A549 (cell line): Measurements from ENCODE around the gene PRKAG2. TPM values are rescaled to one million over a fixed set of nuclear protein-coding genes. Genes with fewer than 3 reads are reported as not detected.

Experiments
- ATAC-seq, 2 experiments: fragments of 200-7000 bp in 1 of 2; fragments of >200 bp in 1 of 2; cut with Nextera tagmentation in 1 of 2; cut with Tn5 transposase in 1 of 2; 3 replicates each; pipeline versions ENCODE4 v1.8.0 to v1.9.1; 2018 to 2020; ENCODE audit warnings: mild to moderate bottlenecking in 1 of 2, moderate library complexity in 1 of 2
- CTCF ChIA-PET: fragments of 300-600 bp; sonication (Branson Sonifier 250); formaldehyde crosslinking; extraction: SDS; loops from one replicate; lab custom pipeline; 2021; ENCODE audit warnings: antibody characterized with exemption, inconsistent platforms; lab: Yijun Ruan, JAX
- POLR2A ChIA-PET: fragments of 350-600 bp; formaldehyde crosslinking; extraction: SDS; loops from one replicate; lab custom pipeline; 2021; ENCODE audit warnings: antibody characterized with exemption, inconsistent platforms; lab: Yijun Ruan, JAX
- DNase-seq, 2 experiments: peaks; one replicate each; pipeline versions ENCODE4 v3.0.0 to v3.0.0-alpha.2; 2011 to 2016; ENCODE audit warnings: low read depth in 1 of 2, low spot score in 1 of 2
- FAIRE-seq: peaks from 2 replicates; lab custom pipeline; 2011; peaks lifted over from hg19 to GRCh38; lab: Jason Lieb, UNC
- H3K27ac ChIP-seq, 2 experiments: fragments of >200 bp; sonication (Bioruptor Twin); formaldehyde crosslinking; 3 replicates each; pipeline ENCODE4 v1.5.1; 2016 to 2017
- H3K4me1 ChIP-seq: fragments of >200 bp; sonication (Bioruptor Twin); formaldehyde crosslinking; 3 replicates; pipeline ENCODE4 v1.6.1; 2016
- H3K4me2 ChIP-seq: fragments of >200 bp; sonication (Bioruptor Twin); formaldehyde crosslinking; 3 replicates; pipeline ENCODE4 v1.6.1; 2016
- H3K4me3 ChIP-seq: fragments of >200 bp; sonication (Bioruptor Twin); formaldehyde crosslinking; 3 replicates; pipeline ENCODE4 v1.5.1; 2016
- H3K9me3 ChIP-seq: fragments of >200 bp; sonication (Bioruptor Twin); formaldehyde crosslinking; 3 replicates; pipeline ENCODE4 v1.6.1; 2016
- CEBPB ChIP-seq, 2 experiments: fragments of >200 bp in 1 of 2; sonication (Bioruptor Twin) in 1 of 2; formaldehyde crosslinking in 1 of 2; IDR thresholded peaks; 2 replicates each; pipeline ENCODE4 v1.6.1; 2012 to 2016
- CHD2 ChIP-seq: fragments of 150-350 bp; IDR thresholded peaks from 2 replicates; pipeline ENCODE4 v1.6.1; 2014; ENCODE audit warnings: low read length; ENCODE audit not compliant: partially characterized antibody
- CHD4 ChIP-seq: fragments of 200-600 bp; sonication (generic); IDR thresholded peaks from 2 replicates; pipeline ENCODE4 v1.6.1; 2016; ENCODE audit warnings: antibody characterized with exemption, mild to moderate bottlenecking, borderline replicate concordance
- EHF ChIP-seq: fragments of 250-450 bp; sonication (Bioruptor Pico); IDR thresholded peaks from 2 replicates; pipeline ENCODE4 v1.5.0; 2020; ENCODE audit warnings: mild to moderate bottlenecking
- EHMT2 ChIP-seq: fragments of 200-600 bp; sonication (generic); IDR thresholded peaks from 2 replicates; pipeline ENCODE4 v1.6.1; 2016; ENCODE audit warnings: antibody characterized with exemption, low read depth, mild to moderate bottlenecking, moderate library complexity
- FOSL2 ChIP-seq, 2 experiments: fragments of 450-650 bp in 1 of 2; fragments of >200 bp in 1 of 2; sonication (Bioruptor Twin) in 1 of 2; formaldehyde crosslinking; IDR thresholded peaks; 2 replicates each; pipeline versions ENCODE4 v1.5.0 to v1.6.1; 2016 to 2020; ENCODE audit warnings: mild to moderate bottlenecking in 1 of 2, moderate library complexity in 1 of 2
- GATA3 ChIP-seq: IDR thresholded peaks from 2 replicates; pipeline ENCODE4 v1.6.1; 2012; ENCODE audit warnings: borderline replicate concordance
- HOXA7 ChIP-seq: fragments of 250-450 bp; sonication (Bioruptor Pico); IDR thresholded peaks from 2 replicates; pipeline ENCODE4 v1.5.0; 2020; ENCODE audit warnings: mild to moderate bottlenecking, moderate library complexity
- HOXB13 ChIP-seq: fragments of 250-450 bp; sonication (Bioruptor Pico); IDR thresholded peaks from 2 replicates; pipeline ENCODE4 v1.5.0; 2020; ENCODE audit warnings: low read depth, mild to moderate bottlenecking, moderate library complexity
- KDM1A ChIP-seq: fragments of 200-600 bp; sonication (generic); IDR thresholded peaks from 2 replicates; pipeline ENCODE4 v1.6.1; 2016; ENCODE audit warnings: low read depth, mild to moderate bottlenecking
- MAZ ChIP-seq: fragments of 150-350 bp; IDR thresholded peaks from 2 replicates; pipeline ENCODE4 v1.6.1; 2014; ENCODE audit warnings: antibody characterized with exemption, low read depth, low read length, borderline replicate concordance
- NPAS2 ChIP-seq: fragments of 250-450 bp; sonication (Bioruptor Pico); IDR thresholded peaks from 2 replicates; pipeline ENCODE4 v1.8.0; 2022; ENCODE audit warnings: mild to moderate bottlenecking, moderate library complexity, borderline replicate concordance
- PHF8 ChIP-seq: fragments of 200-600 bp; sonication (generic); IDR thresholded peaks from 2 replicates; pipeline ENCODE4 v1.6.1; 2016; ENCODE audit warnings: low read depth, mild to moderate bottlenecking, antibody characterized with exemption, moderate library complexity, borderline replicate concordance
- RFX5 ChIP-seq: fragments of 450-650 bp; IDR thresholded peaks from 2 replicates; pipeline ENCODE4 v1.7.1; 2014; ENCODE audit warnings: antibody characterized with exemption, mild to moderate bottlenecking, moderate library complexity
- SMC3 ChIP-seq: fragments of >200 bp; sonication (Bioruptor Twin); formaldehyde crosslinking; IDR thresholded peaks from 3 replicates; pipeline ENCODE4 v1.6.1; 2018; ENCODE audit warnings: inconsistent platforms
- SREBF2 ChIP-seq: fragments of 450-650 bp; IDR thresholded peaks from 2 replicates; pipeline ENCODE4 v1.6.1; 2014; ENCODE audit warnings: mild to moderate bottlenecking, moderate library complexity
- WGBS: methylation state at CpG from one replicate; pipeline ENCODE4 v1.1.6; 2017; ENCODE audit errors: missing lambda C conversion rate; 5-methylcytosine and 5-hydroxymethylcytosine counted together
- polyA plus RNA-seq, 4 experiments: library from polyadenylated mRNA; depleted of rRNA in 3 of 4; stranded (reverse); fragments of >200 nt; fragmentation: RNase III in 1 of 4; extraction: RNeasy Plus Mini Kit Qiagen cat#74134 plus additional on column Dnase treatment in 1 of 4; gene quantifications; 2 replicates in 3 of 4; 3 replicates in 1 of 4; pipeline ENCODE4 v1.2.3, GENCODE V29; 2011 to 2017
- TF ChIP-seq, protein P1 (sequence below): fragments of 150-350 bp; IDR thresholded peaks from 2 replicates; pipeline ENCODE4 v1.6.1; 2014; ENCODE audit warnings: low read depth, mild to moderate bottlenecking, low read length
- TF ChIP-seq, protein P2 (sequence below): fragments of 200-600 bp; sonication (generic); IDR thresholded peaks from 2 replicates; pipeline ENCODE4 v1.6.1; 2016; ENCODE audit warnings: antibody characterized with exemption, mild to moderate bottlenecking, moderate library complexity
- TF ChIP-seq, protein P3 (sequence below): fragments of 250-450 bp; sonication (Bioruptor Pico); IDR thresholded peaks from 2 replicates; pipeline ENCODE4 v1.5.0; 2021; ENCODE audit warnings: mild to moderate bottlenecking, moderate library complexity, borderline replicate concordance
- TF ChIP-seq, protein P4 (sequence below): fragments of >200 bp; sonication (Bioruptor Twin); formaldehyde crosslinking; IDR thresholded peaks from 3 replicates; pipeline ENCODE4 v1.6.1; 2016

Gene PRKAG2
- polyA plus RNA-seq, 2 of the 4 experiments (the other 2 are of a cell fraction) = 26.5 to 31.7 TPM

DNA sequence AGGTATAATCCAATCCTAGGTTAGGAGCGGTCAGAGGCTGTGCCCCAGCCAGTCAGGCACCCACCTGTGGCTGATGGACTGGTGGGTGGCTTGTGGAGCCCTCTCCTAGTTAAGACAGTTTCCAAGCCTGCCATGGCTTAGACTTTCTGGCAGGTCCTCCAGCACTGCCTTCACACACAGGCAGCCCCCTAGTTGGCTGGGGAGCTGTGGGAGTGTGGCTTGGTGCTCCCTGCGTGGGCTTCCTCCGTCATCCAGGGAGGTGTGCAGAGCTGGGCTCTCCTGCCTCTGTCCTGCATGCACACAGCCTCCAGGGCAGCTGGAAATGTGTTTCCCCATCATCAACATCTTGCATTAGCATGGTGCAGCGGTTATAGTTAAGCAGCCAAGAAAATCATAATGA is 273.0 kb downstream of the PRKAG2 start (continued):
- TF ChIP-seq, protein P1, sequence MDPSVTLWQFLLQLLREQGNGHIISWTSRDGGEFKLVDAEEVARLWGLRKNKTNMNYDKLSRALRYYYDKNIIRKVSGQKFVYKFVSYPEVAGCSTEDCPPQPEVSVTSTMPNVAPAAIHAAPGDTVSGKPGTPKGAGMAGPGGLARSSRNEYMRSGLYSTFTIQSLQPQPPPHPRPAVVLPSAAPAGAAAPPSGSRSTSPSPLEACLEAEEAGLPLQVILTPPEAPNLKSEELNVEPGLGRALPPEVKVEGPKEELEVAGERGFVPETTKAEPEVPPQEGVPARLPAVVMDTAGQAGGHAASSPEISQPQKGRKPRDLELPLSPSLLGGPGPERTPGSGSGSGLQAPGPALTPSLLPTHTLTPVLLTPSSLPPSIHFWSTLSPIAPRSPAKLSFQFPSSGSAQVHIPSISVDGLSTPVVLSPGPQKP = no peak
- TF ChIP-seq, all 56 proteins: peak for 0

DNA sequence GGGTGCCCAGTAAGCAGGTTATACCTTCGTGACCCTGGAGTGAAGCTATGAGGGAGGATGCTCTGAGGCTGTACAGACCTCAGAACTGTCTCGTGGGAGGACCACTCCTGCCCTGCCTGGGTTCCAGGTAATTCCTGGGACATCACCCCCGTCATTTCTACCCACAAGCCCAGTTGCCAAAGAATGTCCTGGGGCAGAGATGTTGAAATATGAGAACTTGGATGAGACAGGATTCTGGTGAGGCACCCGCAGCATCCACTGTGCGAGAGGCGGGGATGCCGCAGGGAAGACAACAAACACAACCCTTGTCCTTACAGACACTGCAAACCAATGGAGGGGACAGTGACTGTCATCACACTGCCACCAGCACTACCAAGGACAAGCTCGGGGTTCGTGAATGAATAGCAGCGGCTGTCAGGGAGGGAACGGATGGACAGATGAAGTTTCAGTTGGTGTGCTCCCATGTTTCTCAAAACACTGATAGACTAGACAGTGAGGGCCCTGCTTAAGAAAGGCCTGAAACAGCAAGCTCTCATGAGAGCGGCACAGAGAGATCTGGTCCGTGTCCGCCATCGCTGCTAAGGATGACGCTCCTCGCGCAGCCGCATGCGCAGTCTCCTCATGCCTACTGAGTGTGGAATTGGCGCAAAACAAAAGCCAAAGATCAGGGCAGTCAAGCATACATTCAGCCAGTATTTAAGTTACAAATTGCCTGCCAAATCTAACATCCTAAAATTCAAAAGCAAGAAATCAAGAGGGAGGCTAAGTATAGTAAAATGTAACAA is 275.2 kb downstream of the PRKAG2 start:
- Histone ChIP-seq H3K27ac (peak overlapping the region in 1 of 2 experiments; percentile 87; a peak in 3 of 6 replicates), H3K4me1 (peaks cover 47% of the 10 kb centered on the region), H3K4me3 (no peak overlapping the region), H3K4me2 (no peak overlapping the region), H3K9me3 (no peaks in the 10 kb centered on the region)
- TF ChIP-seq SREBF2 (no peak), CHD2 (no peak)
- TF ChIP-seq, protein P2, sequence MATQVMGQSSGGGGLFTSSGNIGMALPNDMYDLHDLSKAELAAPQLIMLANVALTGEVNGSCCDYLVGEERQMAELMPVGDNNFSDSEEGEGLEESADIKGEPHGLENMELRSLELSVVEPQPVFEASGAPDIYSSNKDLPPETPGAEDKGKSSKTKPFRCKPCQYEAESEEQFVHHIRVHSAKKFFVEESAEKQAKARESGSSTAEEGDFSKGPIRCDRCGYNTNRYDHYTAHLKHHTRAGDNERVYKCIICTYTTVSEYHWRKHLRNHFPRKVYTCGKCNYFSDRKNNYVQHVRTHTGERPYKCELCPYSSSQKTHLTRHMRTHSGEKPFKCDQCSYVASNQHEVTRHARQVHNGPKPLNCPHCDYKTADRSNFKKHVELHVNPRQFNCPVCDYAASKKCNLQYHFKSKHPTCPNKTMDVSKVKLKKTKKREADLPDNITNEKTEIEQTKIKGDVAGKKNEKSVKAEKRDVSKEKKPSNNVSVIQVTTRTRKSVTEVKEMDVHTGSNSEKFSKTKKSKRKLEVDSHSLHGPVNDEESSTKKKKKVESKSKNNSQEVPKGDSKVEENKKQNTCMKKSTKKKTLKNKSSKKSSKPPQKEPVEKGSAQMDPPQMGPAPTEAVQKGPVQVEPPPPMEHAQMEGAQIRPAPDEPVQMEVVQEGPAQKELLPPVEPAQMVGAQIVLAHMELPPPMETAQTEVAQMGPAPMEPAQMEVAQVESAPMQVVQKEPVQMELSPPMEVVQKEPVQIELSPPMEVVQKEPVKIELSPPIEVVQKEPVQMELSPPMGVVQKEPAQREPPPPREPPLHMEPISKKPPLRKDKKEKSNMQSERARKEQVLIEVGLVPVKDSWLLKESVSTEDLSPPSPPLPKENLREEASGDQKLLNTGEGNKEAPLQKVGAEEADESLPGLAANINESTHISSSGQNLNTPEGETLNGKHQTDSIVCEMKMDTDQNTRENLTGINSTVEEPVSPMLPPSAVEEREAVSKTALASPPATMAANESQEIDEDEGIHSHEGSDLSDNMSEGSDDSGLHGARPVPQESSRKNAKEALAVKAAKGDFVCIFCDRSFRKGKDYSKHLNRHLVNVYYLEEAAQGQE = no peak
- ATAC-seq (no peak), FAIRE-seq (no peak), DNase-seq (no peak)
- WGBS = 92% methylated on average over 21 of the region's 21 CpGs
- ChIA-PET CTCF (interaction anchor here (0.9 to 2.8 kb wide), 6 partner anchors 9 to 157 kb away, joined by 4 to 9 read pairs (median 7); no protein-coding TSS in a partner anchor), POLR2A (no interaction called here)

DNA sequence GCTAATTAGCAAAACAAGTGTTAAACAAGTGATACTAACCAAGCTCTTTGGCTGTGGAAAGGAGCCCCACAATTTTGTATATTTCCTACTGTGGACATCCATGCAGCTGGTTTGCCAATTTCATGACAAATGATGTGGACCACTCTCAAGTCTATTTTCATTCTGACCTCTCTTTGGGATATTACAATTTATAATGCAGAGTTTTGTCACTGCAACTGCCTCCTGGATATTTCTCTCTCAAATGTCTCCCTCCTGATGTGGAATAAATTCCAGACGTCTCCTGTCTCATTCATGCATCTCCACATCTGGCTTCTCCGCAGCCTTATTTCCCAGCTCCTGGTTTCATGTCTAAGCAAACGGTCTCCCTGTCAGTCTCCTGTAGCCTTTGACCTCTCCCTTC is 276.6 kb downstream of the PRKAG2 start:
- Histone ChIP-seq H3K4me3 (peak overlapping the region; percentile 12; the same call in 2 of the 3 replicates), H3K9me3 (no peaks in the 10 kb centered on the region), H3K4me1 (peaks cover 51% of the 10 kb centered on the region), H3K4me2 (peak overlapping the region; percentile 82), H3K27ac (peak overlapping the region; percentile 79 to 87)
- CTCF ChIA-PET = interaction anchor here (0.6 to 2.8 kb wide), 15 partner anchors 11 to 163 kb away, joined by 3 to 9 read pairs (median 6); no protein-coding TSS in a partner anchor
- FAIRE-seq = no peak
- peak in 1 of 2 experiments; percentile 6; a peak in 3 of 6 replicates for ATAC-seq
- DNase-seq = no peak
- WGBS = 54% methylated on average over 3 of the region's 3 CpGs
- POLR2A ChIA-PET = interaction anchor here (1.1 kb wide), 1 partner anchor 31 kb away, joined by 5 read pairs; no protein-coding TSS in a partner anchor
- TF ChIP-seq CHD2 (no peak), HOXB13 (CRISPR knock-in tag) (no peak), NPAS2 (CRISPR knock-in tag) (no peak), PHF8 (no peak), HOXA7 (CRISPR knock-in tag) (no peak), MAZ (no peak), SMC3 (no peak), EHF (CRISPR knock-in tag) (no peak), EHMT2 (no peak), RFX5 (no peak), GATA3 (no peak), FOSL2 (IDR thresholded peaks at IDR 0.05) (no peak), FOSL2 (CRISPR knock-in tag; IDR thresholded peaks at IDR 0.05) (no peak), CEBPB (IDR thresholded peaks at IDR 0.05) (no peak), KDM1A (no peak), CHD4 (no peak)
- TF ChIP-seq, protein P3, sequence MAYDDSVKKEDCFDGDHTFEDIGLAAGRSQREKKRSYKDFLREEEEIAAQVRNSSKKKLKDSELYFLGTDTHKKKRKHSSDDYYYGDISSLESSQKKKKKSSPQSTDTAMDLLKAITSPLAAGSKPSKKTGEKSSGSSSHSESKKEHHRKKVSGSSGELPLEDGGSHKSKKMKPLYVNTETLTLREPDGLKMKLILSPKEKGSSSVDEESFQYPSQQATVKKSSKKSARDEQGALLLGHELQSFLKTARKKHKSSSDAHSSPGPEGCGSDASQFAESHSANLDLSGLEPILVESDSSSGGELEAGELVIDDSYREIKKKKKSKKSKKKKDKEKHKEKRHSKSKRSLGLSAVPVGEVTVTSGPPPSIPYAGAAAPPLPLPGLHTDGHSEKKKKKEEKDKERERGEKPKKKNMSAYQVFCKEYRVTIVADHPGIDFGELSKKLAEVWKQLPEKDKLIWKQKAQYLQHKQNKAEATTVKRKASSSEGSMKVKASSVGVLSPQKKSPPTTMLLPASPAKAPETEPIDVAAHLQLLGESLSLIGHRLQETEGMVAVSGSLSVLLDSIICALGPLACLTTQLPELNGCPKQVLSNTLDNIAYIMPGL (CRISPR knock-in tag) = no peak
- TF ChIP-seq, protein P2 = no peak
- TF ChIP-seq, protein P4, sequence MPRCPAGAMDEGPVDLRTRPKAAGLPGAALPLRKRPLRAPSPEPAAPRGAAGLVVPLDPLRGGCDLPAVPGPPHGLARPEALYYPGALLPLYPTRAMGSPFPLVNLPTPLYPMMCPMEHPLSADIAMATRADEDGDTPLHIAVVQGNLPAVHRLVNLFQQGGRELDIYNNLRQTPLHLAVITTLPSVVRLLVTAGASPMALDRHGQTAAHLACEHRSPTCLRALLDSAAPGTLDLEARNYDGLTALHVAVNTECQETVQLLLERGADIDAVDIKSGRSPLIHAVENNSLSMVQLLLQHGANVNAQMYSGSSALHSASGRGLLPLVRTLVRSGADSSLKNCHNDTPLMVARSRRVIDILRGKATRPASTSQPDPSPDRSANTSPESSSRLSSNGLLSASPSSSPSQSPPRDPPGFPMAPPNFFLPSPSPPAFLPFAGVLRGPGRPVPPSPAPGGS = no peak
